PC-9 (cell line): Measurements from ENCODE around the gene CD44.

Experiments used
- EZH2 ChIP-seq: fragments of 200-600 bp; sonication (generic); IDR thresholded peaks from 2 replicates; pipeline ENCODE4 v1.8.0; 2017; ENCODE audit warnings: antibody characterized with exemption, low read depth
- TF ChIP-seq, protein P1 (sequence below): fragments of 200-600 bp; sonication (generic); conservative IDR thresholded peaks from 2 replicates; pipeline ENCODE4 v1.6.1; 2017; ENCODE audit warnings: mixed run types, antibody characterized with exemption, mild to moderate bottlenecking, moderate library complexity

DNA sequence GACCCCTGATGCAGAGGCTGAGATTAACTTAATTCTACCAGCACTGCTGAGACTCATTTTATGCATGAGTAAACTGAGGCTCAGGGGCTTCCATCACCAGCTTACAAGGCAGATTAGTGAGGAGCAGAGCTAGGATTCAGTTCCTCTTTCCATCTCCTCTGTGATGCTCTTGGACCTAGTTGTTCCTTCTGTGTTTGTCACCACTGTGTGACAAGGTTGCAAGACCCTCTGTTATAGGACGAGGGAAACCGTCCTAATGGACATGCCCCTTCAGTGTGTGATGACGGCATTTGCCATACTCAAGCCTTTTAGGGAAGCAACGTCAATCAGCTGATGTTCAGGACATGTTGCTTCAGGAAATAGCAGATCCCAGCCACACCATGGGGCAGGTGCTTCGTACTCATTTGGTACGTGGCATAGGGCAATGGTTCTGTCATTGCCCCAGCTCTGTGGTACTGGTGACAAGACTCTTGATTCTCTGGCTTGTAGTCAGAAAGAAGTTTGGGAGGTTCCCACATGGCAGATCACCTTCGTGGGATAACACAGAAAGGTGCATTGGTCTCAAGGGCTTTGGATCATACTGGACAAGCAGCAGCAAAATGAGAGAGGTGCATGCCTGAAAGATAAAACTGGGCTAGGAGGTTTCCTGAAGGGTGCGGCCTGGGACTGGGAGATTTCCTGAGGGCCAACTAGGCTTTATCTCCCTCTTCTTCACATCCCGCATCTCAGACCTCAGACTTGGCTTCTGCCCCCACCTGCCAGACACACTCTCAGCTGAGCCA, 23.9 kb upstream of the CD44 start:
- TF ChIP-seq EZH2 = no peak
- TF ChIP-seq, protein P1, sequence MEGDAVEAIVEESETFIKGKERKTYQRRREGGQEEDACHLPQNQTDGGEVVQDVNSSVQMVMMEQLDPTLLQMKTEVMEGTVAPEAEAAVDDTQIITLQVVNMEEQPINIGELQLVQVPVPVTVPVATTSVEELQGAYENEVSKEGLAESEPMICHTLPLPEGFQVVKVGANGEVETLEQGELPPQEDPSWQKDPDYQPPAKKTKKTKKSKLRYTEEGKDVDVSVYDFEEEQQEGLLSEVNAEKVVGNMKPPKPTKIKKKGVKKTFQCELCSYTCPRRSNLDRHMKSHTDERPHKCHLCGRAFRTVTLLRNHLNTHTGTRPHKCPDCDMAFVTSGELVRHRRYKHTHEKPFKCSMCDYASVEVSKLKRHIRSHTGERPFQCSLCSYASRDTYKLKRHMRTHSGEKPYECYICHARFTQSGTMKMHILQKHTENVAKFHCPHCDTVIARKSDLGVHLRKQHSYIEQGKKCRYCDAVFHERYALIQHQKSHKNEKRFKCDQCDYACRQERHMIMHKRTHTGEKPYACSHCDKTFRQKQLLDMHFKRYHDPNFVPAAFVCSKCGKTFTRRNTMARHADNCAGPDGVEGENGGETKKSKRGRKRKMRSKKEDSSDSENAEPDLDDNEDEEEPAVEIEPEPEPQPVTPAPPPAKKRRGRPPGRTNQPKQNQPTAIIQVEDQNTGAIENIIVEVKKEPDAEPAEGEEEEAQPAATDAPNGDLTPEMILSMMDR = no peak
